HEK293T (cell line): ENCODE data around the gene STRADA.

Experiments used
- SP1 ChIP-seq: fragments of 450-650 bp; IDR thresholded peaks from 2 replicates; pipeline ENCODE4 v1.6.1; 2017
- TARDBP ChIP-seq: fragments of 450-650 bp; IDR thresholded peaks from 2 replicates; pipeline ENCODE4 v1.6.1; 2016

GRCh38 chr17:63657786-63658185 lies 83.8 kb downstream of the STRADA start:
- TF ChIP-seq TARDBP (no peak), SP1 (no peak)
